ENCODE data around the gene HIGD2A.

- no peak for TF ChIP-seq CTCF (IDR thresholded peaks at IDR 0.05; ENCODE audit: poor library complexity, severe bottlenecking)
- TF ChIP-seq EZH2 (IDR thresholded peaks at IDR 0.05; ENCODE audit: borderline replicate concordance, insufficient read depth, low read length, poor library complexity, severe bottlenecking), result no peak
Measured at GRCh38 chr5:176342766-176343458, 45.6 kb upstream of the HIGD2A start.

Measured in neural cell (in vitro differentiated cells).